H54 (cell line): ENCODE results near the gene ACBD4.

Experiments used
- DNase-seq: peaks from one replicate; pipeline ENCODE4 v3.0.0; 2011; ENCODE audit warnings: low spot score, mixed read lengths; ENCODE audit not compliant: insufficient read length
- FAIRE-seq: peaks from 3 replicates; lab custom pipeline; 2011; peaks lifted over from hg19 to GRCh38; lab: Jason Lieb, UNC
- POLR2A ChIP-seq: IDR thresholded peaks from 2 replicates; pipeline ENCODE4 v1.6.1; 2011; ENCODE audit warnings: low read depth, mild to moderate bottlenecking, low read length

Gene ACBD4

DNA sequence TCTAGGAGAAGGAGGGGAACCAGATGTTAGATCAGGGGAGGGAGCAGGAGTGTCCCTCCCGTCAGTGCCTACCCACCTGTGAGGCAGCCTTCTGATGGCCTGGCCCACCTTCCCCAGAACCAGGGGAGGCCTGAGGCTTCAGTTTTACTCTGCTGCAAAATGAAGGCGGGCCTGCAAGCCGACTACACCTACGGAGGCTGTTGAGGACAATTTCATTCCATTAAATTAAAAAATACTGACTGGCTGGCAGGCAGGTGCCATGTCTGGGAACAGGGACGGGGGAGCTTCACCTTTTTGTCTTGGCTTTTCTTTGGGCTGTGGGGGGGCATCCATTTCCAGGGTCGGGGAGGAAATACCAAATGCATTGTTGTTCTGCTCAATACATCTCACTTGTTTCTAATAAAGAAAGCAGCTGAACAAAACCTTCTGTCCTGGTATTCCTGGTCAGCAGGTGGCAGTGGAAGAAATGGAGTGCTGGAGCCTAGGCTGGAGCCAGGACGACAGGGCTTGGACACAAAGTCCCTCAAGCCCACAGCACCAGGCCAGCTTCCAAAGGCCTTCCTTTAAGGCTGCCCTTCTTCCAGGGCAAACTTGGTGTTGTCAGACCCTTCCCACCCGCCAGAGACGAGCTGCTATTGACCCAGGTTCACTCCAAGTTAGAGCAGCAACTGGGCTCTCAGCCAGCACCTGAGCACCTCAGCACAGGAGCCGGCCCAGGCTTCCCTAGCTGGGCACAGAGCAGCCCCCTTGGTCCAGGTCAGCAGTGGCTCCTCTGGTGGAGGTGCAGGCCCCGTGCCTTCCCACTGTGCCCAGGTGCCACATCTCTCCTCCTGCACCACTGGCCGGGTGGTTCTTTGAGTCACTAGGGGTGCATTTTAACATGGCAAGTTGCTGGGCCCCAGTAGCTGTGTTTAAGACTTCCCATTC lies 26.6 kb upstream of the ACBD4 start:
- DNase-seq (no peak), FAIRE-seq (no peak)

DNA sequence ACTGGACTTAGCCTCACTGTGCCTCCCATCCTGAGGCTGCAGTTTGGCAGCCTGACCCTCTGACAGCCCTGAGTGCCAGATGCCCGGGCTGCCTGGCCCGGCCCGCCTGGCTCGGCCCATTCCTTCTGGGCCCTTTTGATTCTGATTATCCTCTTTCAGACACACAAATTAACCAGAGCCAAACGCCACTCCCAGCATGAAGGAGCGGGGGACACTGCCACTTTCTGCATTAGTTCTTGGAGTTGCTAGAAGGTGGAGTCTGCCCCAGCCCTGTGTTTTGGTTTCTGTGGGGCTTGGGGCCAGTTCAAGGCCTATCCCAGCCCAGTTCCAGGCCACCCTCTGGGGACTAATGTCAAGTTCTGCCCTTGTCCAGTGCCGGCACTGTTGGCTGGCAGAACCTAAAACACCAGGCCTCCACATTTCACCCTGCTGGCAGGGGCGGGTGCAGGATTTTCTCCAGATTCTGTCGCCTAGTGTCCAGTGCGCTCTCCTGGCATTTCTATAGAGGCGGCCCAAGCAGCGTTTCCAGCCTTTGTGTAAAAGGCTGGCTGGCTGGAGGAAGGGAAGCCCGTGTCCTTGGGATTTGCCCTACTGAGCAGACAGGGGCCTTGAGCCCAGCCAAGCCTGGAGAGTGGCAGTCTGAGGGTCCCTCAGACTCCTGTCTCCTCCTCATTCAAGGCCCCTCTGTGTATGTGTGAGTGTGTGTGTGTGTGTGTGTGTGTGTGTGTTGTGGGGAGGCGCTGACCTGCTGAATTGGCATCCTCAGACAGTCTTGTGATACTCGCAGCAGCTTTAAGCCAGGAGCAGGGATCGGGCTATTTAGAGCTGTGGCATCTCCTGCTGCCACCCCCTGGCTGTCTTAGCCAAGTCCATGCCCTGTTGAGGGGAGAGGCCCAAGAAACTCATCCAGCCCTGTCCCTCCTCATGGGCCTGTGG lies 24.5 kb upstream of the ACBD4 start:
- no peak for TF ChIP-seq POLR2A
- DNase-seq: no peak
- no peak for FAIRE-seq

More for the DNA sequence above, 26.6 kb upstream of the ACBD4 start:
- TF ChIP-seq POLR2A: no peak

DNA sequence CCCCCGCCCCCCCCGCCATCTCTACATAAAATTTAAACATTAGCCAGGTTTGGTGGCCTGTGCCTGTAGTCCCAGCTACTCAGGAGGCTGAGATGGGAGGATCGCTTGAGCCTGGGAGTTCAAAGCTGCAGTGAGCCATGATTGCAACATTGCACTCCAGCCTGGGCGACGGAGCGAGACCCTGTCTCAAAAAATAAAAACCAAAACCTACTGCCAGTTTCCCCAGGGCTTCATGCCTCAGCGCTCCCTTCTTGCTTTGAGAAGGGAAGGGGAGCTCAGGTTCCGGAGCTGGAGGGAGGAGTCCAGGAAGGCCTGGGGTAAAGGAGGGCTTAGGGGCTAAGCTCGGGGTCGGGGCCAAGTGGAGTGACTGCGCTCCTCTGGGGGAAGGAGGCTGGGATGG lies 23.6 kb upstream of the ACBD4 start:
- FAIRE-seq (no peak), DNase-seq (no peak)

DNA sequence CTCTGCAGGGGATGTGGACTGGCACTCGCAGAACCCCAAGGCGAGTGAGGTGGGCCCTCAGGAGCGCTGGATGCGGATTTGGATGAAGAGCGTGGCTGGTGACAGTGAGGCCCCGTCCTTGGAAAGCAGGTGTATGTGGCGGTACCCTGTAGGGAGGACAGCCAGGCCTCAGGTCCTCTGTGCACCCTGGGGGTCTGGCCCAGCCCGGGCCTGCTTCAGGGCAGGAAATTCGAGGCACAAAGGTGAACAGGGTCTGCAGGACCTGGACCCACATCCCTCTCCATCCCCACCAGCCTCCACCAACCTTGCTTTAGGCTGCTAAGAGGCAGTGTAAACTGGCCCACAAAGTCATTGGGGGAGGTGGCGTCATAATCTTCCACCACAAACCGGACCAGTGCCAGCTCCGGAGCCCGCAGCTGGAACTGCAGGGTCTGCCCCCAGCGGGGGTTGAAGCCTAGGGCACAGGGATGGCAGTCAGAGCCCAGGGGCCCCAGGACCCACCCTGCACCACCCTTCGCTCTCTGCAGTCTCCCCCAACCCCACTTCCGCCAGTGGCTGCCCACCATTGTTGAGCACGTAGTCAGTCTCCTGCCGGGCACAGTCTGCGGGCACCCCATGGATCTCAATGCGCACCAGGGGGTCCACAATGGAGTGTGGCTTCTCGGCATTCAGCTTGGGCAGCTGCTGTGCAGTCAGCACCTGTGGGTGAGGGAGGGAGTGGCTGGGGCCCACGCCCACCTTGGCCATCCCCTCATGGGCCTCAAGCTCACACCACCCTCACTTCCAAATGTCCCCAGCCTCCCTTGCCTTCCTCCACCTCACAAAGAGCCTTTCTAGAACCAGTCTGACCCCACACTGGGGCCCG lies 22.7 kb upstream of the ACBD4 start:
- FAIRE-seq: no peak
- TF ChIP-seq POLR2A: no peak

More for the DNA sequence above, 23.6 kb upstream of the ACBD4 start:
- TF ChIP-seq POLR2A: no peak

DNA sequence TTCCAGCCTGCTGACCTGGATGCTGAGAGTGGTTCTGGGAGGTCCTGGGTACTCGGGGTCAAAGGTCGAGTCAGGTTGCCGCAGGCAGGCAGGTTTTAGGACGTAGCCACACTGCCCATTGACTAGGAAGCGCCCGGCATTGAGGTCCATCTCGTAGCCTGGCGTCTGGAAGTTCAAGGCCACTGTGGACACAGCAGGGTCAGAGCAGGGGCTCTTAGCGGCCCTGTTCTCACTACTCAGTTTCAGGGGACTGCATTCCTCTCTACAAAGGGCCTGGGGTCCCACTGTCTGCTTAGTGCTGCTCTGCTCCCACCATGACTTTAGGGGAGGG lies 22.1 kb upstream of the ACBD4 start:
- DNase-seq (no peak), FAIRE-seq (no peak)

More for the DNA sequence above, 22.7 kb upstream of the ACBD4 start:
- no peak for DNase-seq

DNA sequence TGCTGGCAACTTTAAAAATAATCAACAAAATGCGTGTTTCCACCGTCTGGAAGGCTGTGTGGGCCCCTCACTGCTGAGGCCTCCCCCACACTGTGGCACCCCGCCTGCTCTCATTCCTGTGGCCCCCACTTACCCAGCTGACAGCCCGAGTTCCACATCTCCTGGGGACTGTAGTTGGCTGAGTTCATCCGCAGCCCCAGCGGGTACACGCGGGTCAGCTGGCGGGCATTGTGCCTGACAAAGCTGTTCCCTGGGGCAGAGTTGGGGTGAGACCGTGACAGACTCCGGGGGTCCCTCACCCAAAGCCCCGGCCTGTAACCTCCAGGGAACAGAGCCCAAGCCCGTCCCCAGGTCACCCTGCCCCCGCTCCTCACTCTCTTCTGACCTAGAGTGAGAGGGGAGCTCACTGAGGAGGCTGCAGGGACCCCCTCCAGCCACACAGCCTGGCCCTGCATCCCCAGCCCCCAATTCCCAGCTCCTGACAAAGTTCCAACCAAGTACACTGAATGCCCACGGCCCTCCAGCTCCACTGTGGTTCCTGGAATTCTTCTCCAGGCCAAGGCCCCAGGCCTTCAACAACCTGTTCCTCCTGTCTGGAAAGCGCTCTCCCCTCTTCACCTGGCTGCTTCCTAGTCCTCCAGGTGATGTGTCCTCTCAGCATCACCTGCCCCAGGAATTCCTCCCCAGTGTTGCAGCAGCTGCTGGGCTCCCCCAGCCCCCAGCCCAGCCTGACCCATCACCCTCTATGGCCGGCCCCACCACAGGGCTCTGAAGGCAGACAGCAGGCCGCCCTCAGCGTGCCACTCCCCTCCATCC lies 21.2 kb upstream of the ACBD4 start:
- FAIRE-seq (no peak), DNase-seq (no peak)
- no peak for TF ChIP-seq POLR2A

More for the DNA sequence above, 22.1 kb upstream of the ACBD4 start:
- no peak for TF ChIP-seq POLR2A

DNA sequence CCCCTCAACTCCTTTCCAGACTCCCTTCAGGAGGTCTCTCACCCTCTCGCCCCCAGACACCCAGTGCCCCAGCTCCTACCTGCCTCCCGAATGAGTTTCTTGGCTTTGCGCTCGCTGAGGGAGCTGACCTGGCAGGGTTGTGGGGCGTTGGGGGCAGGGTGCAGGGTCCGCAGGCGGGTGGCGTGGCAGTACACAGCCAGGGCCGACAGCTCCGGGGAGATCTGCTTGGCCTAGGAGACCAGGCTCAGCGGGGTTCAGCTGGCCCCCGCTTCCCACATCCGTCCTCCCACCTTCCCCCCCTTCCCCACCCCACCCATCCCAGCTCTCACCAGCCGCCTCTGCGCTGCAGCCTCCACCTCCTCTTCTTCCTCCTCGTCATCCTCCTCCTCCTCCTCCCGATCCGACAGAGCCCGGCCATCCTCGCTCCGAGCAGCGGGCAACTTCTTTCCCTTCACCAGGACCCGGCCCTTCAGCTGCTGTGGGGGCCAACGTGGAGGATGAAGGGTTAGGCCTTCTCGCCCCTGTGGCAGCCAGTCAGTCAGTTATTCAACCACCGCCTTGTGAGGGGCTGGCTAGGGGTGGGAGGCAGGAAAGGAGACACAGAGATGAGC lies 20.4 kb upstream of the ACBD4 start:
- FAIRE-seq (no peak), DNase-seq (no peak)
- TF ChIP-seq POLR2A: no peak

DNA sequence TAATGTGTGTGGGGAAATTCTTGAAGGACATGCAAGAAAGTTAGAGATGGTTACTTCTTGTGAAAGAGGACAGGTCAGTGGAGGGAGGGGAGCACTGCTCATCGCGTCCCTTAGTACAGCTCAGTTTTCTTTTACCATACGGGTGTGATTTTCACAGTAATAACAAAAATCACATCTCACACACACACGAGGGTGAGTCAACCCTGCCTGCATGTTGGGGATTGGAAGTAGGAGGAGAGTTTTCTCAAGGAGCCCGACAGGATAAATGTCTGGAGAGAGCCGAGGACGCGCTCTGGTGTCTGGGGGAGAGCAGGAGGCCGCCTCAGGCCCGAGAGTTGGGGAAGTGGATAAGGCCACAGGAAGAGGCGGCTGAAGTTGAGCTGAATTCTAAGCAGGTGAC lies 19.6 kb upstream of the ACBD4 start:
- no peak for TF ChIP-seq POLR2A
- no peak for FAIRE-seq
- no peak for DNase-seq

DNA sequence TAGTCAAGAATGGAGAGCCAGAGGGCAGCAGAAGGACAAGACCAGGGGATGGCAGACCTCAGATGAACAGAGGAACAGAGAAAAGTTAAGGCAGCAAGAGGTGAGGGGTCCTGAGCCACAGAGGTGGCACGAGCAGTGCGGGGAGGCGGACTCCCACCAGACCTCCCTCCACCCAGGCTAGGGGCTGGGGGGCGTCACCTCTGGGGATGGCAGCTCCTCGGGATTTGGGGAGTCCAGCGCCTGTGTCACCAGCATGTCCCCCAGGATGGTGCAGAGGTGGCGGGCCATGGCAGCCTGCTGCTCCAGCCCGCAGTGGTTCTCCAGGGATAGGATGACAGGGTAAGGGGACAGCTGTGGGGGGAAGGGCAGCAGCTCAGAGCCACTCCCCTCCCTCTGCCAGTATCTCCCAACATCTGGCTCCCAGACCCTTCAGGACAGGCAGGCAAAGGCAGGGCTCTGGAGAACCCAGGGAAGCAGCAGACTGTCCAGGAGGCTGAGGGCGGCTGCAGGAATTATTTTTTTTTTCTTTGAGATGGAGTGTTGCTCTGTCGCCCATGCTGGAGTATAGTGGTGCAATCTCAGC lies 19.0 kb upstream of the ACBD4 start:
- FAIRE-seq (no peak), DNase-seq (no peak)
- TF ChIP-seq POLR2A: no peak

DNA sequence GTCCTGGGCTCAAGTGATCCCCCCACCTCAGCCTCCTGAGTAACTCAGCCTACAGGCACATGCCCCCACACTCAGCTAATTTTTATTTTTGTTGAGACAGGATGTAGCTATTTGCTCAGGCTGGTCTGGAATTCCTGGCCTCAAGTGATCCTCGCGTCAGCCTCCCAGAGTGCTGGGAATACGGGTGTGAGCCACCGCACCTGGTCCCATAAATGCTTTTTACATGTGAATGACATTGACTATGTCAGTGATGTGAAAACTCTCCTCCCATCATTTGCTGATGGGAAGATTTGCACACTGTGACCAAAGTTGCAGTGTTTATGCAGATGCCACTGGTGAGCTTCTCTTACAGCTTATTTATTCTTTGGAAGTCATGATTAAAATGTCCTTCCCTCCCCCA lies 18.2 kb upstream of the ACBD4 start:
- no peak for FAIRE-seq
- DNase-seq: no peak
- no peak for TF ChIP-seq POLR2A

DNA sequence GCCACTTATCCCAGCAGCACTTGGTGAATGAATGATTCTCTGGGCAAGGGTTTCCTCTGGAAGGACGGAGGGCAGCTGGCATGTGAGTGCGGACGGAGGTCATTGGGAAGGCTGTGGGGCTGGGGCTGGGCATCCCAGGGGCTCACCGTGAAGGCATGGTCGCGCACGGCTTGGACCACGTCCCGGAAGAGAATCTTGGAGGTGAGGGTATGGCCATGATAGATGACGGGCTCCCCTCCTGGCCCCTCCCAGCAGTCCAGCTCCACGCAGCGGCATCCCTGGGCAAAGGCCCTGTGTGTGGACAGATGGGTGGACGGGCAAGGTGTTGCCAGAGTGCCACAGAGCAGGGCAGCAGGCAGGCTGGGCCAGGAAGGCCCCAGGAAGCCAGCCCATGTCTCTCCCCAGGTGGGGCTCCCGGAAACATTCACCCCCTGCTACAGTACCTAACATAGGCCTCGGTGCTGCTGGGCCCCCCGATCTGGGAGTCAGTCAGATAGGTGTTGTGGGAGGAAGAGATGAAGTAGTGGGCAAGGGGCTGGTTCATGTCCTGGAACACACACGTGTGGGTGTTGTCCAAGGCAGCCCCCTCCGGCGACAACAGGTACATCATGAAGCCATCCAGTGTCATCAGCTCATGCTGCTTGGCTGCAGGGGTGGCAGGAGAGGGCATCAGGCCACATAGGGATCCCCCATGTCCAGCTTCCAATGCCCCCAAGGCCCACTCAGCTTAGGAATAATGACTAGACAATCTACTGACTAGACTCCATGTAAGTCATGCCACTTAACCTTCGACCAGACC lies 17.4 kb upstream of the ACBD4 start:
- no peak for TF ChIP-seq POLR2A
- FAIRE-seq (no peak), DNase-seq (no peak)
